Lung microvascular endothelial cell (primary cell): ENCODE results near the gene MRPS16. TPM values are rescaled to one million over a fixed set of nuclear protein-coding genes. Genes with fewer than 3 reads are reported as not detected.

ENCODE experiments used
- total RNA-seq: library from RNA; depleted of rRNA; stranded (reverse); fragments of >200 nt; gene quantifications from 2 replicates; pipeline ENCODE4 v1.2.1, GENCODE V29; 2014

The MRPS16 gene
- total RNA-seq, 1 donor from 2014 or later = 53.0 TPM

Other genes with a start within 250 kb of the MRPS16 start
- gene P4HA1, start 155.8 kb downstream of the MRPS16 start, total RNA-seq = 51.9 and 105 TPM in 2 replicates
- gene NUDT13, start 142.2 kb downstream of the MRPS16 start, total RNA-seq = 1.2 and 1.7 TPM in 2 replicates
- gene ECD, start 84.6 kb downstream of the MRPS16 start, total RNA-seq = 15.7 and 19.4 TPM in 2 replicates
- gene FAM149B1, start 84.5 kb downstream of the MRPS16 start, total RNA-seq = 15.5 and 26.8 TPM in 2 replicates
- 18.1 and 22.7 TPM in 2 replicates for gene DNAJC9, start 5.4 kb downstream of the MRPS16 start, total RNA-seq
- gene CFAP70, start 106.2 kb upstream of the MRPS16 start, total RNA-seq = under 0.01 and 0.20 TPM in 2 replicates
- 70.6 and 71.2 TPM in 2 replicates for gene ANXA7, start 161.4 kb upstream of the MRPS16 start, total RNA-seq
- gene MSS51, start 180.9 kb upstream of the MRPS16 start, total RNA-seq = 0.22 and 0.60 TPM in 2 replicates
- gene PPP3CB, start 243.4 kb upstream of the MRPS16 start, total RNA-seq = 6.3 and 7.9 TPM in 2 replicates